Fibroblast of skin of right biceps (primary cell): ENCODE data around the gene NT5DC1.

Experiments
- DNase-seq: peaks from one replicate; pipeline ENCODE4 v3.0.0-alpha.2; 2013

The NT5DC1 gene

GRCh38 chr6:116200619-116201249 lies 100.1 kb downstream of the NT5DC1 start:
- no peak for DNase-seq

GRCh38 chr6:116201538-116201937 lies 100.9 kb downstream of the NT5DC1 start:
- no peak for DNase-seq

GRCh38 chr6:116205281-116205680 lies 104.6 kb downstream of the NT5DC1 start:
- peak; percentile 39 for DNase-seq

- DNase-seq: peak; percentile 83
Measured at GRCh38 chr6:116206231-116206903, 105.7 kb downstream of the NT5DC1 start.

GRCh38 chr6:116208056-116208785 lies 107.6 kb downstream of the NT5DC1 start:
- DNase-seq: no peak

- no peak for DNase-seq
Measured at GRCh38 chr6:116210316-116210715, 109.7 kb downstream of the NT5DC1 start.

- DNase-seq: peak; percentile 75
Measured at GRCh38 chr6:116210750-116211425, 110.2 kb downstream of the NT5DC1 start.

GRCh38 chr6:116214681-116215080 lies 114.0 kb downstream of the NT5DC1 start:
- no peak for DNase-seq

- DNase-seq: peak; percentile 58
Measured at GRCh38 chr6:116215414-116215813, 114.8 kb downstream of the NT5DC1 start.

- DNase-seq: peak; percentile 55
Measured at GRCh38 chr6:116217069-116217468, 116.4 kb downstream of the NT5DC1 start.

- peak; percentile 17 for DNase-seq
Measured at GRCh38 chr6:116218172-116218633, 117.5 kb downstream of the NT5DC1 start.

GRCh38 chr6:116218866-116219265 lies 118.2 kb downstream of the NT5DC1 start:
- DNase-seq: no peak

GRCh38 chr6:116221067-116221466 lies 120.4 kb downstream of the NT5DC1 start:
- DNase-seq: peak; percentile 71

GRCh38 chr6:116221911-116222310 lies 121.3 kb downstream of the NT5DC1 start:
- peak; percentile 52 for DNase-seq

- DNase-seq: no peak
Measured at GRCh38 chr6:116223355-116223754, 122.7 kb downstream of the NT5DC1 start.

GRCh38 chr6:116229287-116229913 lies 128.7 kb downstream of the NT5DC1 start:
- DNase-seq: peak; percentile 97

GRCh38 chr6:116234689-116235088 lies 134.0 kb downstream of the NT5DC1 start:
- no peak for DNase-seq

- no peak for DNase-seq
Measured at GRCh38 chr6:116238083-116238482, 137.4 kb downstream of the NT5DC1 start.

GRCh38 chr6:116239256-116239655 lies 138.6 kb downstream of the NT5DC1 start:
- no peak for DNase-seq

- no peak for DNase-seq
Measured at GRCh38 chr6:116239856-116240255, 139.2 kb downstream of the NT5DC1 start.

GRCh38 chr6:116244284-116244683 lies 143.6 kb downstream of the NT5DC1 start:
- no peak for DNase-seq

- DNase-seq: peak; percentile 72
Measured at GRCh38 chr6:116246089-116246488, 145.4 kb downstream of the NT5DC1 start.

GRCh38 chr6:116247285-116247684 lies 146.6 kb downstream of the NT5DC1 start:
- DNase-seq: no peak
